Lower leg skin (tissue), 4 donors: ENCODE measurements around the gene TNN. TPM values are rescaled to one million over a fixed set of nuclear protein-coding genes. Genes with fewer than 3 reads are reported as not detected.
A peak's percentile ranks its signal among the peaks of the same experiment; 100 is the strongest.

Experiments
- DNase-seq, 2 donors: peaks; one replicate each; pipeline ENCODE4 v3.0.0-alpha.2; 2019; ENCODE audit warnings: low spot score in 2 of 2
- H3K4me3 ChIP-seq: fragments of 200-600 bp; sonication (generic); 2 replicates; pipeline ENCODE4 v1.5.1; 2017; ENCODE audit warnings: mild to moderate bottlenecking, low read depth; ENCODE audit not compliant: poor library complexity, severe bottlenecking
- POLR2A ChIP-seq, 2 donors: fragments of 450-650 bp; IDR thresholded peaks; one replicate each; pipeline ENCODE4 v1.6.1; 2016 to 2017; ENCODE audit warnings: antibody characterized with exemption in 2 of 2, mild to moderate bottlenecking in 1 of 2, moderate library complexity in 1 of 2
- WGBS, 2 donors: methylation state at CpG; one replicate each; pipeline ENCODE4 v1.1.5; 2018; 5-methylcytosine and 5-hydroxymethylcytosine counted together
- intact Hi-C: fragments of 100-400 bp; cut with DNase I; formaldehyde crosslinking; loops from one replicate; pipeline ENCODE4 v1.15.0; 2023; ENCODE audit warnings: low total_unique reads
- total RNA-seq, 4 donors: library from RNA; depleted of rRNA; stranded (reverse); fragments of >200 nt; gene quantifications; one replicate each; pipeline ENCODE4 v1.1.0, GENCODE V29; 2016
- TF ChIP-seq, protein P1 (sequence below), 3 donors: fragments of 450-650 bp; IDR thresholded peaks; one replicate each; pipeline ENCODE4 v1.5.1; 2016; ENCODE audit warnings: antibody characterized with exemption in 3 of 3, mild to moderate bottlenecking in 3 of 3, moderate library complexity in 2 of 3

Gene TNN
- total RNA-seq, 4 donors from 2014 or later = 0.30 to 2.5 (median 0.84) TPM

DNA sequence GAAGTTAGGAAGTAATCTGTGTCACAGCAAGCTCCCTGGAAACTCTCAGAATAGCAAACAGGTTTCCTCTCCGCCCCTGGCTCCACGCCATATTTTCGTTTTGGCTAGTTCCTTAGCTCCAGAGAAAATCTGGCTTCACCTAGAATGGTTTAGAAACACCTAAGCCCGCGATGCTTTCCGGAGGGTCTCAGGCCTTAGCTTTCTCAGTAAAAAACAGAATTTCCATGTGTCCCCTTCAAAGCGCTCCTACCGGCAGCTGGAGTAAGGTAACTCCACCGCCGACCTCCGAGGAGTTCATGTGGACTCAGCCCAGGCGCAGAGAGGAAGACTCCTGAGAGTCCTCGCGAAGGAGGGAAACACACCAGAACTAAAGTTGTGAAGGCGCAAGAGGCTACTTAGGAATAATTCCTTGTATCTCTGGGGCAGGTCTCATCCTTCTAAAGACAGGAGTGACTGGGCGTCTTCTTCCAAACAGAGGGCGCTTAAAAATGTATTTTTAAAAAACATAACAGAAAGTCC is 124.5 kb downstream of the TNN start:
- intact Hi-C loops = no loop called here
- no peak for TF ChIP-seq POLR2A (IDR thresholded peaks at IDR 0.05)
- TF ChIP-seq, protein P1, sequence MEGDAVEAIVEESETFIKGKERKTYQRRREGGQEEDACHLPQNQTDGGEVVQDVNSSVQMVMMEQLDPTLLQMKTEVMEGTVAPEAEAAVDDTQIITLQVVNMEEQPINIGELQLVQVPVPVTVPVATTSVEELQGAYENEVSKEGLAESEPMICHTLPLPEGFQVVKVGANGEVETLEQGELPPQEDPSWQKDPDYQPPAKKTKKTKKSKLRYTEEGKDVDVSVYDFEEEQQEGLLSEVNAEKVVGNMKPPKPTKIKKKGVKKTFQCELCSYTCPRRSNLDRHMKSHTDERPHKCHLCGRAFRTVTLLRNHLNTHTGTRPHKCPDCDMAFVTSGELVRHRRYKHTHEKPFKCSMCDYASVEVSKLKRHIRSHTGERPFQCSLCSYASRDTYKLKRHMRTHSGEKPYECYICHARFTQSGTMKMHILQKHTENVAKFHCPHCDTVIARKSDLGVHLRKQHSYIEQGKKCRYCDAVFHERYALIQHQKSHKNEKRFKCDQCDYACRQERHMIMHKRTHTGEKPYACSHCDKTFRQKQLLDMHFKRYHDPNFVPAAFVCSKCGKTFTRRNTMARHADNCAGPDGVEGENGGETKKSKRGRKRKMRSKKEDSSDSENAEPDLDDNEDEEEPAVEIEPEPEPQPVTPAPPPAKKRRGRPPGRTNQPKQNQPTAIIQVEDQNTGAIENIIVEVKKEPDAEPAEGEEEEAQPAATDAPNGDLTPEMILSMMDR (IDR thresholded peaks at IDR 0.05) = no peak
- 0 to 1% methylated on average over 17 of the region's 17 CpGs for WGBS, 2 donors
- DNase-seq = peak; percentile 64 to 94
- peak overlapping the region; percentile 62 for H3K4me3 ChIP-seq

GRCh38 chr1:175192630-175193526 is 125.2 kb downstream of the TNN start, which contains the start of gene KIAA0040:
Gene KIAA0040 (minus strand): TSS chr1:175192776. CDS start chr1:175161013, 31,763 bp downstream.
- 4 to 6% methylated on average over 38 to 48 of the region's 62 CpGs for WGBS, 2 donors
- intact Hi-C loops = no loop called here
- TF ChIP-seq POLR2A (IDR thresholded peaks at IDR 0.05) = no peak
- TF ChIP-seq, protein P1 (IDR thresholded peaks at IDR 0.05) = no peak
- peak within 1 kb of the TSS; percentile 62 for H3K4me3 ChIP-seq
- DNase-seq = peak in 1 of 2 donors; percentile 94

GRCh38 chr1:175193527-175193910 is 125.9 kb downstream of the TNN start:
- intact Hi-C loops = no loop called here
- no peak for TF ChIP-seq POLR2A (IDR thresholded peaks at IDR 0.05)
- TF ChIP-seq, protein P1 (IDR thresholded peaks at IDR 0.05) = no peak
- DNase-seq = no peak
- H3K4me3 ChIP-seq = no peak overlapping the region
- WGBS, 2 donors = 47 to 58% methylated on average over 4 of the region's 4 CpGs

DNA sequence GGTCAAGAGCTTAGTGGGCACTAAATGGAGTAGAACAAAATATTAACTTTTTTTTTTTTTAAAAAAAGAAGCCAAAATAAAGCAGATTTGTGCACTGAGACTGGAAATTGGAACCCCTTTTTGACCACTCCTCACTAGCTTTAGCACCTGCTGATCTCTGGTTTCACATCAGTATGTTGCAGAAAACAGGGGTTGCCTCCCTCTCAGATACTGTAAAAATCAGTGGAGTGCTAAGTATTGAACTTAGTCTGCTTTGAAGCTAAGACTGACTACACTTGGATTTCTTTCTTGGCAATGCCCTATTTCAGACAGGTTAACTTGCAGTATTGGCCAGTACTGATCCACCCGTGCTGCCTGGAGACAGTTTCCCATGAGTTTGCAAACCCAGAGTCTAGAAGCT is 127.6 kb downstream of the TNN start:
- 0% methylated on average over 1 of the region's 1 CpG for WGBS, 2 donors
- intact Hi-C loops = no loop called here

GRCh38 chr1:175195798-175196197 is 128.2 kb downstream of the TNN start:
- intact Hi-C loops = no loop called here
- WGBS, 2 donors = 22 to 34% methylated on average over 3 of the region's 3 CpGs
- DNase-seq = no peak
- no peak overlapping the region for H3K4me3 ChIP-seq
- TF ChIP-seq, protein P1 (IDR thresholded peaks at IDR 0.05) = no peak
- TF ChIP-seq POLR2A (IDR thresholded peaks at IDR 0.05) = no peak

More for the DNA sequence above, 127.6 kb downstream of the TNN start:
- no peak for TF ChIP-seq POLR2A (IDR thresholded peaks at IDR 0.05)
- no peak for DNase-seq
- H3K4me3 ChIP-seq = no peak overlapping the region

DNA sequence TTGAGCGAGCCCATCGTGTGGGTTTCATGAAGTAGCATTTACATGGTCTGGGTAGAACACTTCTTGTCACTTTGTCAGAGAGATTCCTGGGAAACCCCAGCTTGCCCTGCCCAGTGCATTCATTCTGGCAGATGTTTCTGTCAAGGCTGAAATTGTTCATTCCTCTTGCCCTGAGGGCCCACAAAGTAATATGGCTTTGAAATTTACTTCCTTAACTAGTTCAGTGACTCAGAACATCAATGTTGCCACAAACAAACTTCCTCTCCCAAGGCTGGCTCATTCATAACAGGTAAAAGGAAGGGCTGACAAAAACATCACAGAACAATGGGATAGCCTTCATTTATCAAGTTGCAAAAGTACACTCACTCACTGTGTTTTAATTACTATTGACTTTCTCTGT is 129.9 kb downstream of the TNN start:
- DNase-seq = no peak
- intact Hi-C loops = no loop called here
- no peak overlapping the region for H3K4me3 ChIP-seq
- 12 to 31% methylated on average over 2 of the region's 2 CpGs for WGBS, 2 donors
- TF ChIP-seq POLR2A (IDR thresholded peaks at IDR 0.05) = no peak
- TF ChIP-seq, protein P1 (IDR thresholded peaks at IDR 0.05) = no peak
